Suppressor macrophage treated with lipopolysaccharide for 4 hours (primary cell): ENCODE results near the gene MTUS2.
A peak's percentile ranks its signal among the peaks of the same experiment; 100 is the strongest.

Source experiments
- DNase-seq: peaks from one replicate; pipeline ENCODE4 v3.0.0-alpha.2; 2020

MTUS2 gene

DNA sequence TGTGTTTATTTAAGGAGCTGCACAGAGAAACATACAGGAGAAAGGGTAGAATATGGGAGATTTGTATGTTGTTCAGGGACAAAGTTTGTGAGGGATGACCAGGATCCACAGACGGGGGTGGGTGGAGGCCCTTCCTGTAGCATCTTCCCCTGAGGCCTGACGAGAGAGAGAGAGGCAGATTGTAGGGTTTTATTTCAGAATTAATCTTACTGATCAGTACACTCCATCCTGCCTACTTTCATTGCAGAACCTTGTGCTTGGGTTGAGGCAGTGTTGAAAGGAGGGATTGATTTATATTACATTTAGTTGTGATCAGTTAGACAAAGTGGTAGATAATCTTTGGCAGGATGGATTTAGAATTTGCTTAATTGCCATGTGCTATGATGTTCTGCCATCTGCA, 39.6 kb downstream of the MTUS2 start:
- DNase-seq, result no peak

DNA sequence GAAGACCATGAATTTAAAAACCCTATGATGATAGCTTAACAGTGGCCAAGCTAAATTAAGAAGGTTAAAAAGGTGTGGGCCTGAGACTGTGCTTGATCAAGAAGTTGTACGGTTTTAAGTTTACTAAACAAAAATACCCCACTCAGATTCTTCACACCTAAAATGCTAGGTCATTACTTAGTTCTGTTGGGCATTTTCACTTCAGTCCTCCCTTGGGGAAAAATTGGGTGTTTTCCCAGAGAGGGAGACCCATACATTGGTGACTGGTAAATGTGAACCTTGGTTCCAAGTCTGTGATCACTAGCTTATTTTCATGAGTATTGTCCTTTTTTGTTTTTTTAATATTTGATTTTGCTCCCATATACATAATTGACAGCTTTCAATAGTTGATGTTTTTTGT, 44.4 kb downstream of the MTUS2 start:
- no peak for DNase-seq

DNA sequence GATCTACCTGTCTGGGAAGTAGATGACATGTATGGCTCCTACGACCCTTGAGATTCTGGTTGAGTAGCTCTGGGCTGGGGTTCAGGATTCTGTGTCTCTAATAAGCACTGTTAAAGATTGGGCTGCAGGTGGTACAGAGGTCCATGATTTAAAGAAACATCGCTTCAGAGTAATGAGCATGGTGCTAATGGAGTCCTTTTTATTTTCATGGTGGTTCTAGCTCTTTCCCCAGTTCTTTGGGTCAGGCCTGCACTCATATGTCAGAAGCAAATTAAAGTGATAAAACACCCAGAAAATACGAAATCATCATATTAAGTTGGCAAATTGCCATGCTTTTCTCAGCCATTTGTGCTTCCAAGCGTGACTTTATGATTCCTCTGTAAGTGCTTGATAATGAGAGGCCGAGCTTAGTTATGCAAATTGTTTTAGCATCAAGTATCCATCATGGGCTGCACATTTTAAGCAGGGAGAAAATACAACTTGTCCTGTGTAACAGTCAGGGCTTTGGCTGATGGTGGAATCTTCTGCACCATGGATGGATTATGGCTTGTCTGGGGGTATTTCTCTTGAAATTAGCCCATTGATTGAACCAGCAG, 45.1 kb downstream of the MTUS2 start:
- DNase-seq, result no peak

DNA sequence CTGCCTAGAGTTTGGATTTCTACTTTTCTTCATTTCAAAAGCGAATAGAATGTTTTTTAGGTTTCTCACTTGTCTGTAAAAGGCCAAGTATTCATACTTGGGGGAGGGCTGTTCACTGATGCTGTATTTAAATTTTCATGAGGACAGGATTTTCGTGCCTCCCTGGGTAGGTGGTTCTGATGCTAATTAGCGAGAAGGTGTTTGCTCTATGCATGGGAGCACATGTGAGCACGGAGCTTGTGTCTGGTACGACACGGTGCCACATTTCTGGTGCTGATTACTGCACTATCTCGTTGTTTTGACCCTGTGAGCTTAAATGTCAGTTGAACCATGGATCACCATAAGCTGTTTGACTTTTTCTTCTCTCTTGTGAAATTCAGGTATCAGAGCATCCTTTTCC, 45.8 kb downstream of the MTUS2 start:
- no peak for DNase-seq

DNA sequence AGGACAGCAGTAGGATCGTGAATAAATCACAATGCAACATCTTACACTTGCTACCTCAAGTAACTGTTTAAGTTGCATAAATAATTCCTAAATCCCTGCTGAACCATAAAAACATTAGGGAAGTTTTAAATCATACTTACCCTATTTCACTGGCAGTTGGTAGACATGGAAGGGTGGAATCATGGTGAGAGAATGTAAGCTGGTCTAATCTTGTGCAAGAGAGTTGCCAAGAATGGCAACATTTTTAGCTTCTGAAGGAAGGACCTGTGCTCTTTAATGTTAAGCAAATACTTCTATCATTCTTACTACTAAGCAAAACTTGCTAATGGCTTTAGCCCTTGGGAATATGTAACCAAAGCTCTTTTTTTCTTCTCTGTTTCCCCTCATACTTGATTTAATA, 46.8 kb downstream of the MTUS2 start:
- no peak for DNase-seq

DNA sequence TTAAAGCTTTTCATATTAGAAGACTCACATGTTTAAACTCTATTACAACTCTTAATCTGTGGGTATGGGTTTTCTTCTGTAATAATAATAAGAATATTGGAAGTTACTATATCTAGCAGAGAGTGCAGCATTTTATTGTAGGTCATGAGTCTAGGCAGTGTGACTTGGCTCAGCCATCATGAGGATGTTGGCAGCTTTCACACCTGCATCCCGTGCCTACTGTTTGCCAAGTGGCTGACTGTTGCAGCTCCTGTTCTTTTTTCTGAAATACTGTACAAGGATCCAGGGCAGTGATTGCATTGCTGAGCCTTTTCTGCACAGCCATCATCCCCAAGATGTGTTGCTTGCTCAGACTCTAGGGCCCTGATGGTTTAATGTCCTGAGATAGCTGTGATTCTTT, 47.4 kb downstream of the MTUS2 start:
- DNase-seq, result no peak

DNA sequence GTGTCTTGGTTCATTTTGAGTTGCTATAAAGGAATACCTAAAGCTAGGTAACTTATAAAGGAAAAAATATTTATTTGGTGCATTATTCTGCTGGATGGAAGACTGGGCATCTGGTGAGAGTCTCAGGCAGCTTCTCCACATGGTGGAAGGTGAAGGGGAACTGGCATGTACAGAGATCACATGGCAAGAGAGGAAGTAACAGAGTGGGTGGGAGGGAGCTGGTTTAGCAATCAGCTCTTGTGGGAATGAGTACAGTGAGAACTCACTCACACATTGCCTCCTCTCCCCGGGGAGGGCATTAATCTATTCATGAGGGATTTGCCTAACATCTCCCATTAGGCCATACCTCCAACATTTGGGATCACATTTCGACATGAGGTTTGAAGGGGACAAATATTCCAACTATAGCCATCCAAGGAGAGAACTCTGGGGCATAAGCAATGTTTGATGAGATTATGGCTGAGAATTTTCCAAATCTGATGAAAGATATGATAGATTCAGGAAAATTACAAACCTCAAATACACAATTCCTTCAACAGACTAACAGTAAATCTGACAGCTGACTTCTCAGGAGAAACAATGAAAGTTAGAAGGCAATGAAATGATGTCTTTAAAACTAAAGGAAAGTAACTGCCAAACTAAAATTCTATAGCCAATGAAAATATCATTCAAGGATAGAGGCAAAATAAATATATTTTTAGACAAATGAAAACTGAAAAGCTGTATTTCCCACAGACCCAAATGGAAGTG, 52.5 kb downstream of the MTUS2 start:
- DNase-seq, result peak; percentile 40

DNA sequence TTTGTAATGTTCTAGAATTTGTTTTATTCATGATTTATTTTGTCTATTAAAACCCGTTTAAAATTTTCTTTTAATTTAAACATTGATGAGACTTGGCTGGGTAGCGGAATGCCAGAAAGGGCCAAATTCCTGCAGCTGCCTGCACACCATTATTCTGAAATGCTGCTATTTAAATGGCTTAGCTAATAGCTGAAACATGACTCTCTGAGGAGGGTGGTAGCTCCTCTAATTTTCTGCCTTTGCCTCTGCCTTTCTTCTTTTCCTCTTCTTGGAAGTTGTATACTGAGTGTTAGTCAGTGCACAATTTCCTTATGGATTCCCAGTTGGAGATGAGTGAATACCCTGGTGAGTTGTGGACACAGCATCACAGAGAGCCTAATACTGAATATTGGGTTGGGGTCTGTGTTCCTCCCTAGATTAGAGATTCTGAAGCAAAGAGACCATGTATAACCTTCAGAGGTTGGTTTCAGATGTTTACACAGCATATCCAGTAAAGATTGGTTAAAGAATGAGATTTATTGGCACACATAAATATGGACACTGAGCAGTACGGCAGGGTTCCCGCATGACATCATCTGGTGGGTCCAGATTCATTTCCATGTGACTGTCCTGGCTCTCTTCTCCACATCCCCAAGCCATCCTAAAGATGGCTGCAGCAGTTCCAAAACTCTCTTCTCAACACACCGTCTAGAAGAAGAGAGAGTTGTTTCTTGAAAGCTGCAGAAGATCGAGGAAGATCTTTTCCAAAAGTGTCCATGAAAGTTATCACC, 55.9 kb downstream of the MTUS2 start:
- no peak for DNase-seq

DNA sequence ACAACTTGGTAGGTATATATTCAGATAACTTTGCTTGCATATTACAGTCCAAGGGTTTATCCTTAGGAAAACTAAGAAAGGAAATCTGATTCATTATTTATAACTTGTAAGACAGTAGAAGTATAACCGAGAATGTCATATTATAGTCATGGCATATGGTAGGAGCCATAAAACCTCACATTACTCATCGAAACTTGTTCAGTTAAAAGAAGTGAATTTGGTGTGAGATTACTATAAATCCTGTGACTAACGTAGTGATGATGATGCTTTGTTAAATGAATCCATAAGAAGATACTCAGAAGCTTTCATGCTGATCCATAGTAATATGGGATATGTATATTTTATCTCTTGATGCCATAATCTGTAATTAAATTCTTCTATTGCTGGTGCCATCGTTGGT, 57.3 kb downstream of the MTUS2 start:
- no peak for DNase-seq

DNA sequence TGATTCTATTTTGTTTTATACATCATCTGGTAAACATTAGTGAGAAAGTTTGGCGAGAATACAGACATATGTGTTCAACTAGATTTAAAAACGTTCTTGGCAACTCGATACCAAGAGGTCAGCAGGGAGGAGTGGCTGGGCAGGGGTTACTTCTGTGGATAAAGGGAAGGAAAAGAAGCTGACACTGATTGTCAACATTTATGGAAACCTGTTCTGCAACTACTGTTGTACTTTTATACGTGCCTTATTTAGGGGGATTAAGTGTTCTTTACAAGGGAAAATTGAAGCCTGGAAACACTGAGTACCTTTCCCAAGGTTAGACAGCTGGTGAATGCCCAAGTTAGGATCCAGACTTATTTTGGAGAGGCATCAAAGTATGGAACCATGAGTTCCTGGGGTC, 65.0 kb downstream of the MTUS2 start:
- no peak for DNase-seq

DNA sequence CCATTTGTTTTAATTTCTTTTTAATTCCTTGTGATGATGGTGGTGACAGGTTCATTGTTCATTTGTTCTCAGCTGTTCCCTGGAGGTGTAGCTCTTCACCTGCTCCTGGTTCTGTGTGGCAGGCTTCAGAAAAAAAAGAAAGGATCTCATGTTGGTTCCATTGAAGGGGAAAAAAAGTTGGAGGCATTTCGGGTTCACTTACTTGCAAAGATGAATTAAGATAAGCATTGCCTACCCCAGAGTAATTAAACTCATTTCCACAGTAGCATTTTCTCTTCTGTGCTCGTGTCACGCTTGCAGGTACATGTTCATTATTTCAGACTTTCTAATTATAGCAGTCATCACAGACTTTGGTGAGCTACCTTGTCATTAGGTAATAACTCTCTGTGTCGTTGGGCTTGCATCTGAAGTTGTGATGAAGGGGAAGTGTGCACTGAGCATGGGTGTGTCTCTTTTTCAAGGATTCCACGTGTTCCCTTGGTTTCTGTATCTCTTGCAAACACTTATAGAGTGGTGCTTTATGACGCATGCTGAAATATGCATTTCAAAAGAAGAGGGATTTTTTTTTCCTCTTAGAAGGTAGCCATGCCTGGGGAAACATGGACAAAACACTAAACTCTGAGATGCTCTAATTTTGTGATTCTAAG, 69.1 kb downstream of the MTUS2 start:
- no peak for DNase-seq

DNA sequence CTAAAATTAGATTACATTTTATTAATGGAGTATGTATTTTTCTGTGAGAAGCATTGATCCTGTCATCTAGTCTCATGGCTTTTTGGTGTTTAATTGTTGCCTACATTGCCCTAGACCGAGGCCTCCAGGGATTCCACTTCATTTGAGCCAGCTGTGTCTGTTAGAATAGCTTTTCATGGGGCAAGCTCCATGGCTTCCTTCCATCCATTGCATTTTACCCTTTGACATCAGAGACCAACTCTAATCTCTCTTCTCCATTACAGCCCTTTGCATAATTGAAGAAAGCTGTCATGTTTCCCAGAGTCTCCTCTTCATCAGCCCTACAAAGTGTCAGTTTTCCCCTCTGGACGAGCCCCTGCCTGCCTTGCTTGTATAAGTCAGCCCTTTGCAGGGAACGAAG, 70.6 kb downstream of the MTUS2 start:
- no peak for DNase-seq

DNA sequence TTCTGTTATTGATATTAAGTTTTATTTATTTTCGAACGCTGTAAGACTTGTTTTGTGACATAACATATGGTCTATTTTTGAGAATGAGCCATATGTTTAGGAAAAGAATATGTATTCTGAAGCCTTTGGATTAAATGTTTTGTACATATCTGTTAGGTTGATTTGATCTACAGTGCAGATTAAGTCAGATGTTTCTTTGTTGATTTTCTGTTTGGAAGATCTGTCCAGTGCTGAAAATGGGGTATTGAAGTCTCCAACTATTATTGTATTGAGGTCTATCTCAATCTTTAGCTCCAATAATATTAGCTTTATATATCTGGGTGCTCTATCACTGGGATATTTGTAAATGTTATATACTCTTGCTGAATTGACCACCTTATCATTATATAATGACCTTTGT, 97.9 kb downstream of the MTUS2 start:
- no peak for DNase-seq

DNA sequence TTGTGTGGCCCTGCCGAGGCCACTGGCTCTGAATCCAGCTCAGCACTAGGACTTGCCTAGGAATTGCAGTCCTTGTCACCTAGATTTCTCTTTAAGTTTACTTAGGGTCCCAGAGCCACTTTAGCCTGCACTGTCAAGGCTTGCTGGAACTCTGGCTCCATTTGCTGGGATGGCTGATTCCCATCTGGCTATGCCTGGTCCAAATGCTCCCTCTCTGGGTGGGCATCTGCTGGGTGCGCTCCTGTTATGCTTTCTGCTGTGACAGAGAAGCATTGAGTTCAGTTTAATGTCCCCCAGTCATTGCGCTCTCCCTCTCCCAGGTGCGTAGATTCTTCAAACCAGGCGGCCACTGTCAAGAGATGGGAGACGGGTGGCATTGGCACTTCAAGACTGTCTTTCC, 102.2 kb downstream of the MTUS2 start:
- DNase-seq, result no peak

DNA sequence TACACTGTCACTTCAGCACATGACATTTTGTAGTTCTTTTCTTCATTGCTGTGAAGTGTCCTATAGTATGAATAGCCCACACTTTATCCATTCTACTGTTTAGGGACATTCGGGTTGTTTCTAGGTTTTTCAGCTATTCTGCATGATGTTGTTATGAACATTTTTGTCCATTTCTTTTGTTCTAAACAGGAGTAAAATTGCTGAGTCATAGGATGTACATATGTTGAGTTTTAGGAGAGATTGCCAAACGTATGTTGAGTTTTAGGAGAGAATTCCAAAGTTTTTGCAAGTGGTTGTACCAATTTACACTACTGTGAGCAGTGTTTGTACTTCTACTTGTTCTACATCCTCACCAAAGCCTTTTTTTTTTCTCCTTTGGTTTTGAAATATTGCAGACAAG, 115.0 kb downstream of the MTUS2 start:
- DNase-seq, result no peak

DNA sequence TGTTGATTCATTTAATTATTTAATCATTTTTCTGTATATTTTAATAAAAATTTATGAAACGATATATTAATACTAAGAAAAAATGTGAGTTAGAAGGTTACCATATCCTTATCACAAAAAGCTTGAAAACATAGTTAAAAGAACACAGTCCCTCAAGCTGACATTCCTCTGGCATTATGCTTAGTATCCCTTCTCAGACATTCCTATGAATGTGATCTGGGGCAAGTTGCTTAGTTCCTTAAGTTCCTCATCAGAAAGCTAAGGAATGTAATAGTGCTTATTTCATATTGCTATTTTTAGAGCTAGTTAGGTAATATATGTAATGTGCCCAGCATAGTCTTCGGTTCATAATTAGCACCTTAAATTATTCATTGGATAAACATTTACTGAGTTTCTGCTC, 122.8 kb downstream of the MTUS2 start:
- no peak for DNase-seq

DNA sequence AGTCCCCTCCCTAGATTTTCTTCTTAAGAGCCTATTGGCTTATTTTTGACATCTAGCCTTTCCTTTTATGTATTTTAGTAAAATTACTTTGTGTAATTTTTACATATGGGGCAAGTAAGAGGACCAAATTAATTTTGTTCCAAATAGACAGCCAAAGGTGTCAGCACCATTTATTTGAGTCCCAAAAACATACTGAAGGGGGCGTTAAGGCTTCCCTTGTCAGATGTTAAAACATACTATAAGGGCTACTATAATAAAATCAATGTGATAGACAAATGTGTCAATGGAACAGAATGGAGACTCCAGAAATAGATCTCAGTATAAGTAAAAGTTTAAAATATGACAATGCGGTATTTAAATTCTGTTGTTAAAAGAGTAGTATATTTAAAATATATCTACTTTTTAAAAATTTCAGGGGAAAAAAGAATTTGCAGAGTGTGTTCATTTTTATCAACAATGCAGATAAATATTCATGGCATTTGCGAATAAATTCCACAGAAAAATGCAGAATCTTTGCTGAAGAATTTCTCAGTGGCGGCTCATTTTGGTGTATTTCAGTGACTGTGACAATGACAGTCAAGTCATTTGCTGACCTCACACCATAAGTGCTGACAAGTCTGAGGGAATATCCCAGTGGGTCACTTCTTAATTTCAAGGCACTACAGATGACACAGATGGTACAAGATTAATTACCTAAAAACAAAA, 133.7 kb downstream of the MTUS2 start:
- DNase-seq, result no peak

DNA sequence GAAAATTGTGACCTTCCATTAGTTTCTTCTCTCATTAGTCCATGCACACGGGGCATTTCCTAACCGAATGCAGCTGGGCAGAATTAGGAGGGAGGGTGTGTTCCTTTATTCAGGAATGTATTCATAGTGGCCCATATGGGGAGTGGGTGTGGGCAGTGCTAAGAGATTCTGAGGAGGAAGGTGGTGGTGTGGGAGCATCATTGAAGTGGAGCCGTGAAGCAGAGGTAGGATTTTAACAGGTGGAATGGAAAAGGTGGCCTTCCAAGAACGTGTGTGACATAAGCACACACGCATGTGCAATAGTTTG, 134.2 kb downstream of the MTUS2 start:
- DNase-seq, result no peak

DNA sequence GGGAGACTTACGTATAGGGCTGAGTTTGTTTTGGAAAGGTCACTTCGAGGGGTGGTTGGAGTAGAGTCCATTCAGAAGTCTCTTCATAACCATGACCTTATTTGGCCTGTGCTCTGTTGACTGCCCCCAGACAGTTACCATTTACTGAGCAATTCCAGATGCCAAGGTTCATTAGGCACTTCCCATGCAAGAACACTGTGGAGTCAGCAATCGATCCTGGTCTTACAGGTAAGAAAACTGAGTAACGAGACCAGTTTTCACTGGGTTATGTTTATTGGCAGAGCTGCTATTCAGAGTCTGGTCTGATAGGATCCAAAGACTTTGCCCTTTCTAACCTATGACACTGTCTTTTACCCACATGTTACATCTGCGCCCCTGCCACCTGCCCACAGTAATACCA, 134.7 kb downstream of the MTUS2 start:
- DNase-seq, result no peak

DNA sequence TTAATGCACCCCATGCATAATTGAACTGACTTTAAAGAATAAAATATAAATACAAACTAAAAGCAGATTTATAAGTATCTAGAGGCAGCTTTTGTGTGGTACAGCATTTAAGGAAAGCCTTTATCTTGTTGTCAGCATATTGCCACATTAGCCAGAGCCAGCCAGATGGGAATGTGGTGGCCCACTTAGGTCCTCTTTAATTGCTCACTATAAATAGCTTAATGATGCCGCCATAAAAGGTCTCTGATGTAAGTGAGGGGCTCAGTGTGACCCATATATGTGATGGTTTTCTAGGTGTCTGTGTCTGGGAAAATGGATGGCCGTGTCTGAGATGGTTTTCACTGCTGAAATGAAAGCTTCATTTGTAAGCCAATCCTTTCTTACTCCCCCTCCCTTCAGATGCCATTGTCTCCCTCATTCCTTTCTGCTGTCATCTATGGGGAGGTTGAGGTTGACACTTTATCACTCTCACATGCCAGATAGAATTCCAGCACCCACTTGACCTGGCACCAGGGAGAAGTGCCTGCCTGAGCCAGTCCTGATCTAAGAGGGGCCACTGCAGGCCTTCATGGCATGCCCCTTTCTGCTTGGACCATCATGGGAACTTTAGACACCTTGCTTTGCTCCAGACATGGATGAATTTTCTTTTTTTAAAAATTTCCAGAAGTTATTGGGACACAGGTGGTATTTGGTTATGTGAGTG, 135.3 kb downstream of the MTUS2 start:
- DNase-seq, result no peak

DNA sequence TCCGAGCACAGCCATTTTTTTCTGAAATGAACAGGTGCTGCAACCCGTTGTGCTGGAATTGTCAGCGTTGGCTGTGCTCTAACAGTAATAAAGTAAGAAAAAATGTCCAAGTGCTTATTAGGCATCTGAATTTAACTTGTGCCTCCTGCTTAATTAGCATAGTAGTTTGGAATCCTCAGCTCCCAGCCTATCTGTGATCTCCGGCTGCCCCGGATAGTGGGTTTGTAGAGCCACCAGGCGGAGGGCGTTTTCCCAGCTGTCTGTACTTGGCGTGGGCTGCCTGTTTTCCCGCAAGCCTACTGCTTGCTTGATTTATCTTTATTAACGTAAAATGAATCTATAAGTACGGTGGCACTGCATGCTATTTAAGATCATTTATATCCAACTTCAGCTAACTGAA, 137.9 kb downstream of the MTUS2 start:
- DNase-seq, result no peak

DNA sequence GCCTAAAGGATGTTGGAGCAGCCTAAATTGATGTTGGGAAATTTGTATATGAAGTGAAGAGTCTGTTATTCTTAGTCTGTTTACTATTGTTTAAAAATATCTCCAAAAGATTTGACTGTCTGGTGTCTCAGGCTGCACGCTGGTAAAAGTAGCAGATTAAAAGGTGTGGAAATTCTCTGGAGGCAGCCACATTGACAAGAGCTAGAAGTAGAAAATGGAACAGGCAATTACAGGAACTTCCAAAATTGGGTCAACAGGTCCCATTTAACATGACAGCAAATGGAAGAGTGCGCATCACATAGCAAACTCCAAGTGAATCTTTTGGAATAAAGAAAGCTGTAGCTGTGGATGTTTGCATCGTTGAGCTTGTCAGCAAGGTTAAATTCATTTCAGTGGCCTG, 138.3 kb downstream of the MTUS2 start:
- DNase-seq, result no peak

DNA sequence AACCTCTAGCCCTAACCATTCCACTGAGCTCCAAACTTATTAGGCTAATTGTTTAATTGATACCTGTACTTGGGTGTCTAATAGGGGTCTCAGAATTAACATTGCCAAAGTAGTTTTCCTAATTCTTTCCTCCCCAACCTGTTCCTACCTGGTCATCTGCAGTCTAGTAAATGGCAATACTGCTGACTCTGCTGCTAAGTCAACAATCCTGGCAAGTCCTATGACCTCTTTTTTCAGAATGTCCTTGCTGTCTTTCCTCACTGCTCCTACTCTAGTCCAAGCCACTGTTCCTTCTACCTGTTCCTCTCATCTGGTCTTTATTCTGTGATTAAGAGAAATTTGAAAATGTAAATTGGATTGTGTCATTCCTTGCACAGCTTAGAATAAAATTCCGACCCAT, 143.9 kb downstream of the MTUS2 start:
- DNase-seq, result no peak
